ENCODE measurements around the gene TRIM36.

TRIM36 gene

GRCh38 chr5:115109356-115109755, 60.4 kb downstream of the TRIM36 start:
- no peak for TF ChIP-seq CTCF (IDR thresholded peaks at IDR 0.05; ENCODE audit: control insufficient read depth, insufficient read depth, low read depth, low read length, missing control alignments)
- DNase-seq (ENCODE audit: low read depth): no peak
- H3K4me3 ChIP-seq (ENCODE audit: control insufficient read depth, low read depth, low read length): no peak overlapping the region

GRCh38 chr5:115100319-115100955, 69.3 kb downstream of the TRIM36 start:
- TF ChIP-seq CTCF (IDR thresholded peaks at IDR 0.05; ENCODE audit: control insufficient read depth, insufficient read depth, low read depth, low read length, missing control alignments): no peak
- no peak overlapping the region for H3K4me3 ChIP-seq (ENCODE audit: control insufficient read depth, low read depth, low read length)
- no peak for DNase-seq (ENCODE audit: low read depth)

- DNase-seq (ENCODE audit: low read depth): peak; percentile 17
- TF ChIP-seq CTCF (IDR thresholded peaks at IDR 0.05; ENCODE audit: control insufficient read depth, insufficient read depth, low read depth, low read length, missing control alignments): peak; percentile 83
- H3K4me3 ChIP-seq (ENCODE audit: control insufficient read depth, low read depth, low read length): no peak overlapping the region
These were observed 71.5 kb downstream of the TRIM36 start for GRCh38 chr5:115098041-115098702.

GRCh38 chr5:115097236-115097635, 72.5 kb downstream of the TRIM36 start:
- TF ChIP-seq CTCF (IDR thresholded peaks at IDR 0.05; ENCODE audit: control insufficient read depth, insufficient read depth, low read depth, low read length, missing control alignments): no peak
- H3K4me3 ChIP-seq (ENCODE audit: control insufficient read depth, low read depth, low read length): no peak overlapping the region
- no peak for DNase-seq (ENCODE audit: low read depth)

- no peak for DNase-seq (ENCODE audit: low read depth)
- no peak overlapping the region for H3K4me3 ChIP-seq (ENCODE audit: control insufficient read depth, low read depth, low read length)
- no peak for TF ChIP-seq CTCF (IDR thresholded peaks at IDR 0.05; ENCODE audit: control insufficient read depth, insufficient read depth, low read depth, low read length, missing control alignments)
These were observed 73.5 kb downstream of the TRIM36 start for GRCh38 chr5:115096034-115096769.

- no peak for TF ChIP-seq CTCF (IDR thresholded peaks at IDR 0.05; ENCODE audit: control insufficient read depth, insufficient read depth, low read depth, low read length, missing control alignments)
- no peak overlapping the region for H3K4me3 ChIP-seq (ENCODE audit: control insufficient read depth, low read depth, low read length)
- no peak for DNase-seq (ENCODE audit: low read depth)
These were observed 81.8 kb downstream of the TRIM36 start for GRCh38 chr5:115087951-115088350.
